Measurements from ENCODE around the gene SORBS2.
"Not testable (repeated sequence)": the region's sequence is repeated elsewhere in the genome, so short reads cannot be mapped to it uniquely, and the experiment has no call there.

Gene SORBS2

DNA sequence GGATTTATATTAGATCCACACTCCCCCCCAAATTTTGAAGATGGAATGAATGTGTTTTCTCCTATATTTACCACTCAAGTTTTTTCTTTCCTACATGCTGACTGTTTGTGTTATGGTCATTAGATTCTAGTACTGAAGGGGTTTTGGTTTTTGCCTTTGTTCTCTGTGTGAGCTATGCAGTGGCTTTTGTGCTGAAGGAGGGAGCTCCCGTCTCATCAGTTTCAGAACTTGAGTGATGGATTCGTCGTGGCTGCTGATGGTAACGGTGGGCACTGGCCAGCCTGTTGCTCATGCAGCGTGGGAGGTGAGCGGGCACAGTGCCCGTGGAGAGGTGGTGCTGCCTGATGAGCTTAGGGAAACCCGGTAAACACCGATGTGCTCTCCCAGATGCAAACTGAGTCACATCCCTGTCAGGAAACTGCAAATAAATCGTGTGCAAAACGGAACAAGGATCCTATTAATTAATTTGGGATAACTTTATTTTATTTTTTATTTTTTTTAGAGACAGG is 101.5 kb downstream of the SORBS2 start:
- DNase-seq (ENCODE audit: low spot score), result no peak

- no peak for DNase-seq (ENCODE audit: low spot score)
Measured at GRCh38 chr4:185709802-185710486, 102.0 kb downstream of the SORBS2 start.

GRCh38 chr4:185708348-185708747 is 103.6 kb downstream of the SORBS2 start:
- no peak for DNase-seq (ENCODE audit: low spot score)

DNA sequence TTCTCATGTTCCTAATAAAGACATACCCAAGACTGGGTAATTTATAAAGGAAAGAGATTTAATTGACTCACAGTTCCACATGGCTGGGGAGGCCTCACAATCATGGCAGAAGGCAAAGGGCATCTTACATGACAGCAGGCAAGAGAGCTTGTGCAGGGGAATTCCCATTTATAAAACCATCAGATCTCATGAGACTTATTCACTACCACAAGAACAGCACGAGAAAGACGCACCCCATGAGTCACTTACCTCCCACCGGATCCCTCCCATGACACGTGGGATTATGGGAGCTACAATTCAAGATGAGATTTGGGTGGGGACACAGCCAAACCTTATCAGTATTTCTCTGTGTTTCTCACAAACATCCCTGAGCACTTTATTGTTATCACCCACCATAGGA is 104.4 kb downstream of the SORBS2 start:
- not testable (repeated sequence) for DNase-seq (ENCODE audit: low spot score)

GRCh38 chr4:185702147-185702663 is 109.8 kb downstream of the SORBS2 start:
- DNase-seq (ENCODE audit: low spot score), result no peak

DNA sequence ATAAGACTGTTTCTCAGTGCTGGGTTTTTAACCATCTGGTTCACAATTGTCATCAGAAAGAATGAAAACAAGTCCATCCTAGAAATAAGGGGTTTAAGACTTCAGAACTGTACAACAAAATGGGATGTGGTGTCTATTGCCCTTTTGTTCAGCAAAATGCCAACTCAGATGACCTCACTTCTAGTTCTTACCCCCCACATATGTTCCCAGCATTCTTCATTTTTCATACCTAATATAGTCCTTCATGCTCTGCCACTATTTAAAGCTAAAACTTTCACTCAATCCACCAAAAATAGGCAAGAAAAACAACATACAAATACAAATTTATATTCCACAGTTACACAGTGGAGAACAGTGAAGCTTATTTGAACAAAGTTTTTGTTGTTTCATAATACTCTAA is 111.4 kb downstream of the SORBS2 start:
- DNase-seq (ENCODE audit: low spot score), result no peak

DNA sequence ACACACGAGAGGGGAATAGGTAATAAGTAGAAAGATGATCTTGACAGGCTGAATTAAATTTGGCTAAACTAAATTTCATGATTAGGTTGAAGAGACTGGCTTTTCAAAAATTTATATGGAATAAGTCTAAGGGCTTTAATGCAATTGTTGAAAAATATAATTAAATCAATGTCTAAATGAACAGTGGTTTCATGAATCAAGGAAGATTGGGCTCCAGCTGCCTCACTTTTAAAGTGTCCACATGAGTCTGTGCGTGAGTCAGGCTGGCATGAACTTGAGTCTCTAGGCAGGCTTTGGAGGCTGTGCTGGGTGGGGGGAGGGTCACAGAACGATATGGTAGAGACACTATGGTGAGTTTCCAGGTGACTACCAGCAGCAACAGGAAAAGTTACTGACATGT is 111.9 kb downstream of the SORBS2 start:
- no peak for DNase-seq (ENCODE audit: low spot score)

DNA sequence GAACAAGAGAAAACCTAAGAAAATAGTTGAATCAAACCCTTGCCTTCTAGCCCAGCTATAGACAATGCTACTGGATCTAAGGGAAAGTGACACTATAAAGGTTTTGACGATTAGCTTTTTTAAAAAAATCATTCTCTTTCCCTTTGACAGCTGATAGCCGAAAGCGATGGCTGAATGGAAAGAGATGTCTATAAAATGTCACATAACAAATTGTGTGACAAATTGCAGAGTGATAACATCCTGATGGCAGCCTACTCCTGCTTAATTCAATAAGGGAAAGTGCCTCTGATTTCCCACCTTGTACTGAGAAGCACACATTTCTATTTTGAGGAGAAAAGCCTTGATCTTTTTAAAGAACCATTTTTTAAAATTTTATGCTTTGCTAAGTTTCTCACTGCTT is 114.5 kb downstream of the SORBS2 start:
- no peak for DNase-seq (ENCODE audit: low spot score)

DNA sequence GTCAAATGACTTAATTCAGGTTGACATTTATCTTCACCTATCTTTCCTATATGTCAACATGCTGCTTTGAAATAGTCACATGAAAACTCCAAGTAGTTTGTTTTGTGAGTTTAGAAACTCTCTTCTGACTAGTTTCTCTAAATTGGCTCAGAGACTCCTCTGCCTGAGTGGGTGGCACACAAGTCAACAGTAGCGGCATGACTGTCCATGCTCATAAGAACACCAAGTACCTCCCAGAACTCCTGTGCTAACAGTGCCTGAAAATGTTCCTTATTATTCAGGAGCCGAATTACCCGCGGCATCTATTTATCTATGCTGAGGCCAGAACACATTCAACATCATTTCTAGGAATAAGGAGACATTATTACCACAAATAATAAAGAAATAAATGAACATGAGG is 116.3 kb downstream of the SORBS2 start:
- DNase-seq (ENCODE audit: low spot score), result no peak

DNA sequence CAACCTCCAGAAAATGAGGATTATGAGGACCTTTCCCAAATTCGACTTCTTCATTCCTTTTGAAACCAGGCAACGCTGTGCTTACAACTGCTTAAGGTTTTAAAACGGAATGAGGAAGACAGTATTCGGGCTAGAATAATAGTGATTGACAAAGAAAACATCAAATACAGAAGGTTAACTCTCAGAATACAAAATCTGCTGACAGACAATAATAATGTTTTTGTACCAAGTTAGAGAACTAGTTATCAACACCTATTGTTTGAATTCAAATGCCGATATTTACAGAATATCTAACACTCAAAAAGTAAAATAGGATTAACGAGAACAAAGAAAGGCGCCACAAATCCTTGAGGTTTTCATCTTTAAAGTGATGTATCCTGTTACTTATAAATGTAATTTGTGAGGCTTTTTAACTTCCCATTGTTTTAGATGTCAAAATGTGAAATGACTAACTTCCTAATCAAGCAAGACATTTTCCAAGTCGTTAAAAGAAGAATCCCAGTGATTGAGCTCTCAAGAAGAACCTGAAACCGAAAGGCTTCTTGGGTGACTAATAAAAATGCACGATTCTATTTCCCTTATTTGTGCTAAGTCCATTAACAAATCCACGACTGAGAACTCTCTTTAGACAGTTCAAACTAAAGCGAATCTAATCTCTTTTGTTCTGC is 118.3 kb downstream of the SORBS2 start:
- no peak for DNase-seq (ENCODE audit: low spot score)

DNA sequence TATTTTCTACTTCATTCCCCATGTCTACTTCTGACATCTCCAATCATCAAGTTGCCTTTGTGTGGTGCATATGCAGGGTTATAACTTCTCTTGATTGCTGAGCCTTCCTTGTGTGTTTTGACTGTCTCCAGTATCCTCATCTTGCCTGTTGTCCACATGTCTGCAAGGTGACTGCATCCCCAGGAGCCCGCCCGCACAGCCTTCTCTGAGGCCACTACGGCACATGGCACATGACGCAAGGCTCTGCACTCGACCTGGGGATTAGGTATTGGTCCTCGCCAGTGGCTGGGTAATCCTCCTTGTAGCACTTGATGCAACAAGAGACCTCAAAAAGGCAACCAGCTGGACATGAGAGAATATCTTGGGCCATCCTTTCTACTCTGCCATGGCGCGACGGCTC is 122.6 kb downstream of the SORBS2 start:
- no peak for DNase-seq (ENCODE audit: low spot score)

- no peak for DNase-seq (ENCODE audit: low spot score)
Measured at GRCh38 chr4:185685804-185686203, 126.2 kb downstream of the SORBS2 start.

DNA sequence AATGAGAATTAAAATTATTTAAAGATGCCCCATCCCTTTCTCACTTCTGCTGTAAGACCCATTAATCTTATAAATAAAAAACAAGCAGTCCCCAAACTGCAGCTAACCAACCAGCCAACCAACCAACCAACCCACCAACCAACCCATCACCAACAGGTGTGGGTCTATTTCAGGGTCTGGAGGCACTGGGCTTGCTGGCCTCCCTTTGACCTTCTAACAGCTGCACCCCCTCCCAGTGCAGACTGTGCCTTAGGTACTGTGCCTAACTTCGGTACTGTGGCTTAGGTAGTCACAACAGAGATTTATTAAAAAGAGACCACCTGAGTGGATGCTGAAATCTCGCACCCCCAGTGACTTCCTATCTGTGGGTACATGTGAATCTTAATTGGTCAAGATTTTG is 128.1 kb downstream of the SORBS2 start:
- no peak for DNase-seq (ENCODE audit: low spot score)

GRCh38 chr4:185683222-185683621 is 128.8 kb downstream of the SORBS2 start:
- no peak for DNase-seq (ENCODE audit: low spot score)

GRCh38 chr4:185682236-185682635 is 129.8 kb downstream of the SORBS2 start:
- no peak for DNase-seq (ENCODE audit: low spot score)

GRCh38 chr4:185681604-185682003 is 130.4 kb downstream of the SORBS2 start:
- no peak for DNase-seq (ENCODE audit: low spot score)

GRCh38 chr4:185680617-185681016 is 131.4 kb downstream of the SORBS2 start:
- no peak for DNase-seq (ENCODE audit: low spot score)

DNA sequence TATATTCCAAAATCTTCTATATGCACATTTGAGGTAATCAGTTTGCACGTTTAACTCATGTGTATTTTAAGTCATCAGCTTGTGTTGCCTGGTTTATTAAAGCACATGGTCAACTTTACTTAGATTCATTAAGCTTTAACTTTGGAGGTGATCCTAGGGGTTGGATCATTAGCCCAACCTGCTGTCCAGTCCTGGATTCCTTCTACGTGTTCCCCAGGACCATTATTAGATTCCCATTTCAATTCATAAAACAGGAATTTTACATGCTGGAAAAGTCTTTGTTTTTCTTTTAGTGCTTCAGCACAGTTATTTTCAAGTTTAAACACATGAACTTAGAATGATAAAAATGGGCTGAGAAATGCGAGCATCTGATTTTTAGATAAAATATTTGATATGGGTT is 132.5 kb downstream of the SORBS2 start:
- DNase-seq (ENCODE audit: low spot score), result no peak

- no peak for DNase-seq (ENCODE audit: low spot score)
Measured at GRCh38 chr4:185677637-185678314, 134.2 kb downstream of the SORBS2 start.

DNA sequence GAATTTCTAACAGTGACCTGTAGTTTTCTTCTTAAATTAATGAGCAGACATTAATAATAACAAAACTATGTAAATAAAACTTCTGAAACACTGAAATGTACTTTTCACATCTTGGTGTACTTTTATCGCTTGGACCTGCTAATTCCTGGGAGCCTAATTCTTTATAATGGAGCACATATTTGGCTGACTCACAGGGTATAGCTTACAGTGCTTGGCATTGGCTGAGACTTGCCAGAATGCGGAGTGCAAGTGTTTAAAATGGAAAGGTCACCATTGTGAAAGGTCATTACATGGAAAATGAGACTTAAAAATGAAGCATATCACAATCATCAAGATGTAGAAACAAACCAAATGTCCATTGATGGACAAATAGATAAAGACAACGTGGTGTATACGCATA is 139.4 kb downstream of the SORBS2 start:
- DNase-seq (ENCODE audit: low spot score), result no peak

DNA sequence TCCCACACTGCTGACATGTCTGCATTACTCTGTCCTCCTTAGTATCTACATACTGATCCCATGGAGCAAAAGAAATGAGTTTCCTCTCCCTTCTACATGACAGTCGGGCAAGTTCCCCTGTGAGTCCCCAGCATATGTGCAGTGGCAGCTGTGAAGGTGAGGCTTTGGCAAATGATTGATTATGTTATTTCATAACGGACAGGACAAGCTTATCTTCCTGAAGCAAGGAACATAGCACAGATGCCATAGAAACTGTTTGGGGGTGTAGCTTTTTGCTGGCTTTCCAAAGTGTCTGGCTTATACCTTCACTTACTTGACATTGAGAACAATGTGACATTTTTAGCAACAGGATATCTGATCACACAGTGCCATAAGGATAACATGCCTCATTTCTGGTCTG is 139.8 kb downstream of the SORBS2 start:
- no peak for DNase-seq (ENCODE audit: low spot score)

- no peak for DNase-seq (ENCODE audit: low spot score)
Measured at GRCh38 chr4:185671496-185671895, 140.5 kb downstream of the SORBS2 start.

GRCh38 chr4:185671066-185671465 is 140.9 kb downstream of the SORBS2 start:
- DNase-seq (ENCODE audit: low spot score), result no peak
